ENCODE data around the gene TFDP3. TPM values are rescaled to one million over a fixed set of nuclear protein-coding genes. Genes with fewer than 3 reads are reported as not detected.

Gene TFDP3
- total and polyA plus RNA-seq, 2 of the 13 experiments (the other 11 are each of a cell fraction or from before 2014, with no cell fraction given) = not detected

GRCh38 chrX:133248177-133248576, 30.0 kb upstream of the TFDP3 start:
- Histone ChIP-seq H3K4me3 (replicated peaks in 1 of 3; ENCODE audit: insufficient read depth in 1 of 3, low read depth in 2 of 3, low read length in 3 of 3) (no peak overlapping the region), H4K20me1 (ENCODE audit: insufficient read depth, low read length) (no peaks in the 10 kb centered on the region), H3K27ac (ENCODE audit: extremely low read length, insufficient read depth, low read length) (no peak overlapping the region), H3K36me3 (replicated peaks in 1 of 2; ENCODE audit: control insufficient read depth in 1 of 2, insufficient read depth in 2 of 2, low read length in 2 of 2) (no peaks in the 10 kb centered on the region), H3K4me1 (ENCODE audit: insufficient read depth, low read length) (peaks cover 17% of the 10 kb centered on the region), H3K79me2 (ENCODE audit: insufficient read depth, low read length) (no peaks in the 10 kb centered on the region), H2AFZ (ENCODE audit: low read length) (no peak overlapping the region), H3K4me2 (ENCODE audit: low read depth, low read length) (no peak overlapping the region), H3K27me3 (ENCODE audit: control insufficient read depth in 1 of 2, insufficient read depth in 2 of 2, low read length in 2 of 2) (no peaks in the 10 kb centered on the region), H3K9ac (ENCODE audit: insufficient read depth, low read depth, low read length) (no peak overlapping the region), H3K9me3 (ENCODE audit: low read length) (peaks cover 9% of the 10 kb centered on the region; the same call in 1 of the 2 replicates)
- in situ Hi-C loops (cut with HindIII; ENCODE audit: extremely low pct_ligation_motif_present, low pct_unique_long_range_greater_than_20kb) = no loop called here
- TF ChIP-seq ZNF749 (CRISPR knock-in tag; IDR thresholded peaks at IDR 0.05; ENCODE audit: borderline replicate concordance) (no peak), KLF16 (CRISPR knock-in tag; IDR thresholded peaks at IDR 0.05) (no peak), ZNF451 (CRISPR knock-in tag; IDR thresholded peaks at IDR 0.05) (no peak), ZNF678 (CRISPR knock-in tag; IDR thresholded peaks at IDR 0.05) (no peak), JARID2 (CRISPR knock-in tag; IDR thresholded peaks at IDR 0.05; ENCODE audit: insufficient replicate concordance) (no peak), RXRB (CRISPR knock-in tag; IDR thresholded peaks at IDR 0.05; ENCODE audit: borderline replicate concordance) (no peak), ZNF550 (CRISPR knock-in tag; IDR thresholded peaks at IDR 0.05; ENCODE audit: borderline replicate concordance) (no peak), ZNF414 (CRISPR knock-in tag; IDR thresholded peaks at IDR 0.05) (no peak), FIP1L1 (IDR thresholded peaks at IDR 0.05; ENCODE audit: borderline replicate concordance, insufficient read depth, low read depth, low read length) (no peak), HHEX (CRISPR knock-in tag; IDR thresholded peaks at IDR 0.05) (no peak), ZMAT5 (CRISPR knock-in tag; IDR thresholded peaks at IDR 0.05; ENCODE audit: borderline replicate concordance, low read depth) (no peak)
- FAIRE-seq = no peak
- no peak for DNase-seq (ENCODE audit: low spot score)
- BruUV-seq (replicated peaks) = no TSS peak
- CTCF ChIA-PET (ENCODE audit: low intra/inter-chr PET ratio, low total read pairs) = no interaction called here
- ATAC-seq = no peak
- POLR2A ChIA-PET = no interaction called here
- intact Hi-C loops (cut with micrococcal nuclease; ENCODE audit: unreplicated experiment) = no loop called here
- no CpG with 5 or more reads among the region's 2 CpGs for WGBS (ENCODE audit: low lambda C conversion rate)

Data from HepG2 (cell line).